ENCODE measurements around the gene CCNB2.

CCNB2 gene

GRCh38 chr15:59166166-59166565, 61.2 kb downstream of the CCNB2 start:
- no peak for TF ChIP-seq CTCF (IDR thresholded peaks at IDR 0.05; ENCODE audit: insufficient read depth, low read length, missing control alignments)
- no peak for DNase-seq (ENCODE audit: low read depth, low spot score)
- ChIA-PET POLR2A (no interaction called here), CTCF (interaction anchor here (0.8 to 3.0 kb wide), 6 partner anchors 9 to 363 kb away, joined by 3 to 13 read pairs (median 4); no protein-coding TSS in a partner anchor)
- no peak overlapping the region for H3K4me3 ChIP-seq (ENCODE audit: low read depth, low read length)

GRCh38 chr15:59166601-59167265, 61.8 kb downstream of the CCNB2 start:
- no peak overlapping the region for H3K4me3 ChIP-seq (ENCODE audit: low read depth, low read length)
- no peak for TF ChIP-seq CTCF (IDR thresholded peaks at IDR 0.05; ENCODE audit: insufficient read depth, low read length, missing control alignments)
- POLR2A ChIA-PET = interaction anchor here (0.6 kb wide), 1 partner anchor 35 kb away, joined by 3 read pairs; no protein-coding TSS in a partner anchor
- DNase-seq (ENCODE audit: low read depth, low spot score) = no peak
- CTCF ChIA-PET = interaction anchor here (0.8 to 3.0 kb wide), 5 partner anchors 8 to 362 kb away, joined by 3 to 13 read pairs (median 3); no protein-coding TSS in a partner anchor

GRCh38 chr15:59168536-59168935, 63.6 kb downstream of the CCNB2 start:
- DNase-seq (ENCODE audit: low read depth, low spot score) = no peak
- ChIA-PET CTCF (interaction anchor here (0.9 to 2.4 kb wide), 2 partner anchors 79 to 189 kb away, joined by 3 to 8 read pairs; no protein-coding TSS in a partner anchor), POLR2A (interaction anchor here (0.5 kb wide), 1 partner anchor 727 kb away, joined by 3 read pairs; no protein-coding TSS in a partner anchor)

GRCh38 chr15:59169251-59169708, 64.3 kb downstream of the CCNB2 start:
- ChIA-PET POLR2A (interaction anchor here (1.6 to 1.7 kb wide), 2 partner anchors 12 to 204 kb away, joined by 6 read pairs; partner anchors contain the start of gene MYO1E), CTCF (interaction anchor here (0.9 to 2.4 kb wide), 5 partner anchors 8 to 189 kb away, joined by 3 to 8 read pairs (median 5); no protein-coding TSS in a partner anchor)
- DNase-seq (ENCODE audit: low read depth, low spot score) = no peak
- TF ChIP-seq CTCF (IDR thresholded peaks at IDR 0.05; ENCODE audit: insufficient read depth, low read length, missing control alignments) = no peak
- no peak overlapping the region for H3K4me3 ChIP-seq (ENCODE audit: low read depth, low read length)

More at GRCh38 chr15:59168536-59168935, 63.6 kb downstream of the CCNB2 start:
- no peak overlapping the region for H3K4me3 ChIP-seq (ENCODE audit: low read depth, low read length)
- TF ChIP-seq CTCF (IDR thresholded peaks at IDR 0.05; ENCODE audit: insufficient read depth, low read length, missing control alignments) = no peak

- ChIA-PET POLR2A (interaction anchor here (1.6 to 1.7 kb wide), 2 partner anchors 10 to 202 kb away, joined by 6 read pairs; partner anchors contain the start of gene MYO1E), CTCF (interaction anchor here (0.9 to 2.4 kb wide), 5 partner anchors 9 to 77 kb away, joined by 3 to 8 read pairs (median 5); no protein-coding TSS in a partner anchor)
- no peak for DNase-seq (ENCODE audit: low read depth, low spot score)
- TF ChIP-seq CTCF (IDR thresholded peaks at IDR 0.05; ENCODE audit: insufficient read depth, low read length, missing control alignments) = no peak
- peak overlapping the region; percentile 3; the same call in 1 of the 2 replicates for H3K4me3 ChIP-seq (ENCODE audit: low read depth, low read length)
These were observed 65.5 kb downstream of the CCNB2 start for GRCh38 chr15:59170295-59171066.
